NCI-H510A treated with DMSO at 0.1 percent for 48 hours (cell line): ENCODE results near the gene IGF1R.

Experiments
- DNase-seq: peaks from one replicate; lab custom pipeline; 2025; lab: John Stamatoyannopoulos, UW

Gene IGF1R

DNA sequence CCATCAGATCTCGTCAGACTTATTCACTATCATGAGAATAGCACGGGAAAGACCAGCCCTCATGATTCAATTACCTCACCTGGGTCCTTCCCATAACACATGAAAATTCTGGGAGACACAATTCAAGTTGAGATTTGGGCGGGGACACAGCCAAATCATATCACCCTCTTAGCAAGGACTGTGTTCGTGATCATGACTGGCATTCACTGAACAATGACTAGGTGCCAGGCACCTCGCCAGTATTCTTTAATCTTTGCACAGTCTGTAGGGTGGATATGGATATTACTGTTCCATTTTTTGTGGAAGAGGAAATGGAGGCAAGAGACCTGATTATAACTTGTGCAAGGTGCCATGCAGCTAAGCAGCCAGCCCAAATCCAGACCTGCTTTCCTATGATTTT is 77.5 kb downstream of the IGF1R start:
- no peak for DNase-seq

DNA sequence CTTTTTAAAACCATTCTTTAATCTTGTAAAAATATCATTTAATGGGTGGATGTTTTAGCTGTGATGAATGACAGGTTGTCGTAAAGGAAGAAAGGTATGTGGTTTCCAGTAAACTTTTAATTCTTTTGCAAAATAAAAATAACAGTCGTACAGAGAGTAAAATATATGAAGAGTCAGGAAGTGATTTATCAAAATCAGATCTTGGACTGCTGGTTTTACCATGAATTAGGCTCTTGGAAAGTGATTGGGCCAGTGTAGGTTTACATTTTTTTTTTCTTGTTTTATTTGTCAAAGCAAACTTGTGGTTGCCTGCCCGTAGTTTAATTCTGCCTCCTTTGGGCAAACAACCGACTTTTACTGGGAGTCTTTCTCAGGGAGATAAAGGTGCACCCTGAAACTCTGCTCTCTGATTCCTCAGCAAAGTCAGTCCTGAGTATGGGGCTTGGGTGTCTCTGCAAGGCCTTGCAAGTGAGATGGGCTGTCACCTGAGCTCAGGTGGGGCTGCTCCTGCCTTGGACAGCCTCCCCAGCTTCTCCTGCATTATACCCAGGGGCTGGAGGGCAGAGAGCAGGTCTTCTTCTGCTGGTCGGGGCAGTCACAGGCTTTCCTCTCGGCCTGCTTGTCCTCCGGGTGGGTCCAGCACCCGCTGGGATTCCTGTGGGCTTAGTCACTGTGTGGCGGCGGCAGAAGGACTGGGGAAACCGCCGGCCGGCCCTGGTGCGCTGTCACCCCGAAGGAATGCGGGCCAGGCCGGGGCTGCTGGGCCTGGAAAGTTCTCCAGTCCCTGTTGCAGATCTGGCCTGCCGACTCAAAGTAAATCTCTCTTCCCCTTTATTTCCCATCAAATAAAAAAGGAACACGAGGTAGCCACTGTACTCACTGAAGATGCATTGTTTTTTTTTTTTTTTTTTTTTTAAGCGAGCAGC is 79.0 kb downstream of the IGF1R start:
- DNase-seq, result no peak

DNA sequence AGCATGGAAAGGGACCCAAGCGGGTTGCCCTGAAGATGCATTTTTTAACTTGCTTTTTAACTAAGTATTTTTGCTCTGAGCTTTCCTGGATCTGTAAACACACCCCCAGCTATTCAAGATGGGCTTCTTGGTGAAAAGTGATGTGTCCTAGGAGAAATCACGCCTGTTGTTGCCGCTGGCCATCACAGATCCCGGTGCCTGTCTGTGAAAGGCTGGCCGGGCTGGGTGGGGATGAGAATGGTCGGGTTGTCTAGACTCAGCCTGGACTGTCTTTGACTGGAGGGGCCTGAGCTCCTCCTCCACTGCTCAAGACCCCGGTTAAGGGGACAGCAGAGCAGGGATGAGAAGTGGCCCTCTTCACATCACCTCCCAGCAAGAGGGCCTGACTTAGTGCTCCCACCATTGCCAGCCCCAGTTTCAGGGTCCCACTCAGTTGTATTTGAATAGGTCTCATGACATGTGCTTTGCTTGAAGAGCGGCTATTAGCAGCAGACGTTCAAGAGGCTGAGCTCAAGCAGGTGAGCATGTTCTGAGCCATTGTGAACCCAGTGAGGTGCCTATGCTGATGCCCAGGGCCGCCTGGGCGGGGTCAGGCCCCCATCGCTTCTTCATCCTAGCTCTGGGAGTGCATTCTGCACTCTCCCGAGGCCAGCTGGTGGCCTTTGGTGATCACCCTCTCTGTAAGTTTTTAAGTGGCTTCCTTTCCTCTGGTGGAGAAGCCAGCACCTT is 79.9 kb downstream of the IGF1R start:
- DNase-seq, result no peak

DNA sequence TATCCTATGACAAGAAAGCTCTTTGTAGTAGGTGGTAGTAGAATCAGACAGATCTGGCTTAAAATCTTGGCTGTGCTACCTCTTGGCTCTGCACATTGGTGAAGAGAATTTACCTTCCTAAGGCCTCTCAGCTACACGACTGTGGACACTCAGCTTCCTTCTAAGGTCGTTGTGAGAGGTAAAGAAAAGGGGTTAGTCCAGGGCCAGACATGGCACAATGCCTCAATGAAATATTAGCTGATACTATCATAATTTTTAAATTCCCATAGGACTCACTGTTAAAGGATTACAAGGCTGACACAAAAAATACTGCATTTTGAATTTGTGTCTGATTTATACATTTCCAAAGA is 80.4 kb downstream of the IGF1R start:
- no peak for DNase-seq

DNA sequence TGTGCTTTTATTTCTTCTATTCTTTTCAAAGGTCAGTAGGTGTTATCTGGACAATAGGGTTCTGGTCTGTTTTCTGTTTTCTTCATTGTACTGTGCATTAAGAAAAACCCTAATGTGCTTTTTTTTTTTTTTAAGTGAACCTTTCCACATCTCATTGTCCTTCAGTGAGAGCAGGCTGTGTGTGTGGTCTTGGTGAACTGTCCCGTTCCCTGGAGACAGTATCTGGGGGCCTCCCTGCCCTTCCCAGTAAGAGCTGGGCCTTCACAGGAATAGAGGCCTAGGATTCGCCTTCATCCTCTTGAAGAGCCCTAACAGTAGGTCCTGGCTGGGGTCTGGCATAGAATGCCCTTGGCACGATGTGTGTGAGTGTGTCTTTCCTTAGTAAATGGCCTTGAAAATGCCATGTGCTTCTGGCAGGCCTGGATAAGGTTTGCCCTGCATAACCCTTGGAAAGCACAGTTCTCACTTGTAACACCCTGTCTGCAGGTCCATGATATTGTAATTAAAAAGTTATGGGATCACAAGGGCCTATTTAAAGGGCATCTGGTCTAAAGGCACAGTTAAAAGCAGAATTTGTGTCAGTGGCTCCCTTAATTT is 81.2 kb downstream of the IGF1R start:
- DNase-seq, result no peak

DNA sequence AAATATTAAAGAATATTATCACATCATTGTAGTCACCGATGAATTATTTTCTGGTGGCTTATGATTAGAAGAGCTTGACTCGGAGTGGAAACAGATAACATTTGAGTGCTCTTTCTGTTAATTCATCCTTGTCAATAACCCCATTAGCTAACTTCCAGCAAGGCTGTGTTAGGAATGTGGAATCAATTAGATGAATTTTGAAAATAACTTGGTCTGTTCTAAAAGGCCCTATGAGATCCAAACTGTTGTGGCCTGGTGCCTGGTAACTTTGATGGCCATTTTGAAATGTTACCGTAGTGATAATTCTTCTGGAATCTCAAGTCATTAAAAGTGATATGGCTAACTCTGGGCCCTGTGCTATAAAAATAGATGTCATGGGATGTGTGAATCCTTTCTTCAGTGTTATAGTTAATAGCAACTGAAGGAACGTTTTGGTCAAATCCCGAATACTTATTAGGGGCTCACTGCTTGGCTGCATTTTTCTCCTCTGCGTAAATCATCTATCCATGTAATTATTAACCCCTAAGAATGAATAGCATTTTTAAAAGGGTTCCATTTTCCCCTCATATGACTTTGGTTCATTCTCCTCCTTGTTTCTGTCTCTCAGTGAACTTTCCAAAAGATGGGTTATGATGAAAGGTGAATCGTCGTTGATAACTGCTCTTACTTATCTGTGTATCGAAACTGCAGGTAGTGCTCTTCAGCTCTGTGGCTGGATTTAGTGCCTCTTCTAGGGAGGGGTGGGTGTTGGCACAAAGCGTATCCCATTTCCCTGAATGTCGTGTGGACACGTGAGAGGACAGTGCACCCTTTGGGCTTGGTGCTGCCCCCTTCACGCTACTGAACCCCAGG is 82.7 kb downstream of the IGF1R start:
- DNase-seq, result no peak

DNA sequence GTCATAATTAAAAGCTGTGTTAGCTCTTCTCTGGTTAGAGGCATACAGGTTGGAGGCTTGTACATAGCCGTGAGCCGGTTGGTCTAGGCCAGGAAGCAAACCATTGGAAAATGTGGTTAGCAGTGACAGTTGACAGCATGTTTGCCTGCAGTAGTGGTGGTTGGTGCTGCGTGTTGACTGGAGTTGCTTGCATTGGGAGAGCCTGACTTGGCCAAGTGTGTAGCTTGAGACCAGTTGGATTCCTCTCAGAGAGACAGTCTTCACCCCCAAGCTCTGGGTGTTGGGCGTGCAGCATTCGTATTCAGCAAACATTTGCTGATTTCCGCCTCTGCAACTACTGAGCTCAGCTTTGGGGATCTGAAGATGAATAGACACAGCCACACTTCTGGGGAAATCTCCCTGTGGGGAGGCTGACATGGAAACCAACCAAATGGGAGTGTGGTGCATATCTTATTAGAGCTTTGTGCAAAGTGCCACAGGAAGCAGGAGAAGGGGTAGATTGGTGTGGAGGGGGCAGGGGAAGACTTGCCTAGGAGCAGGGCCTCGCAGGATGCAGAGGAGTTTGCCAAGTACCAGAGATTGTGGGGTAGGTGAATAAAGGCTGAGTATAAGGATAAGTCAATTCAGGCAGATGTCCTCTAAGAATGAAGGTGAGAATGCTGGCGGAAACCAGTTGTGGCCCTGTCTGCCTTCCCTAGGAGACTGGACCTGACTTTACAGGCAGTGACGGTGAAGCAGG is 83.5 kb downstream of the IGF1R start:
- DNase-seq, result no peak

DNA sequence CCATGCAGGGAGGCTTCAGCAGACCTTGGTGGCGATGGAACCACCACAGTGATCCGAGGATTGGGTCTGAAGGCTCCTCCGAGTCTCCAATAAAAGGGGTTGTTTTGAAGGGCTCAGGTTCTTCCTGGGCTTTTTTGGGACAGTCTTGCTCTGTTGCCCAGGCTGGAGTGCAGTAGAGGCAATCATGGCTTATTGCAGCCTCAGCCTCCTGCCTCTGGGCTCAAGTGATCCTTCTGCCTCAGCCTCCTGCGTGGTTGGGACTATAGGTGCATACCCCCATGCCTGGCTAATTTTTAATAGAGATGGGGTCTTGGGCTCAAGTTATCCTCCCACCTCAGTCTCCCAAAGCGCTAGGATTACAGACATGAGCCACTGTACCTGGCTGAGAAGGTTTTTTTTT is 84.8 kb downstream of the IGF1R start:
- DNase-seq, result no peak

DNA sequence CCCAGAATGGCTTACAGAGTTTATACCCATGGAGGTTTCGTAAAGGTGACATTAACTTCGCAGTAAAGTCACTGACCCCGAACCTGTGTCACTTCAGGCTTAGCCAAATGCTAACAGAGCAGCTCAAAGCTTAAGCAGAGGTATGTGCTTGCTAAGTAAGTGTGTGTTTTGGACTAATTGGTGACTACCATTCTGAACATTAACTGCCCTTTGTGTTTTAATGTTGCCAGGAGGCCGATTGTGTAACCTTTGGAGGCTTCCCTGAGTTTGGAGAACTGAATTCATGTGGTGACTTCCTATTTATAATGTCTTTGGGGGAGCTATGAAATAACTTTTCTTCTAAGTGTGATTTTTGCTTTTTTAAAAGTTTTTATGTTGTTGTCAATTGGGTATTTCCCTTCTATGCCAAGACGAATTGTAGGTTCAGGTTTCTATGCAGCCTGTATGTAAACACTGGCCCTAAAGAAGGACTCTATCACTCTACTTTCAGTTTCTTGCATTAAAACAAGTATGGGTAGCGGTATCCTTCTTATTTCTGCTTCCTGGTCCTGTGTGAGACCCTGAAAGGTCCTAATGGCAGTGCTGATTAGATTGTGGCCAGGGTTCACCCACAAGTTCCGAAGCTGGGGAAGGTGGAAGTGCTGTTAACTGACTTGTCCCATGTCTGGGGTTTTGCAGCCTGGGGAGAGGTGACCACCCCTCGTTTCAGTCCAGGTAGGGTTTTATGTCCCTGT is 86.3 kb downstream of the IGF1R start:
- DNase-seq, result no peak

DNA sequence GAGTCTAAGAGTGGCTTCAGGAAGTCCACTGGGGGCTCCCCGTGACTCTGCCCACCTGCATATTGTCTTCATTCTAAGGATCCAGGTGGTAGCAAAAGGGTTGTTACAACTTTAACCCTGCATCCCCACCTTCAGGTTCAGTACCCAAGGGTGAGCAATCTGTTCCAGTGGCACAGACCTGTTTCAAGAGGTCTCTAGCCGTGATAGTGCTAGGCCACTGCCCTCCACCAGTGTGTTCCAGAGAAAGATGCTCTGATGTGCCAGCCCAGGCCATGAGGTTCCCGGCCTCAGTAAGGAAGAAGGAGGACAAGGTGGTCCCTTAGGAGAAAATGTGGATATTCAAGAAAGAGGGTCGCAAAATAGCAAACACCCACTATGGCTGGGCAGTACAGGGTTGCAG is 87.0 kb downstream of the IGF1R start:
- DNase-seq, result no peak

DNA sequence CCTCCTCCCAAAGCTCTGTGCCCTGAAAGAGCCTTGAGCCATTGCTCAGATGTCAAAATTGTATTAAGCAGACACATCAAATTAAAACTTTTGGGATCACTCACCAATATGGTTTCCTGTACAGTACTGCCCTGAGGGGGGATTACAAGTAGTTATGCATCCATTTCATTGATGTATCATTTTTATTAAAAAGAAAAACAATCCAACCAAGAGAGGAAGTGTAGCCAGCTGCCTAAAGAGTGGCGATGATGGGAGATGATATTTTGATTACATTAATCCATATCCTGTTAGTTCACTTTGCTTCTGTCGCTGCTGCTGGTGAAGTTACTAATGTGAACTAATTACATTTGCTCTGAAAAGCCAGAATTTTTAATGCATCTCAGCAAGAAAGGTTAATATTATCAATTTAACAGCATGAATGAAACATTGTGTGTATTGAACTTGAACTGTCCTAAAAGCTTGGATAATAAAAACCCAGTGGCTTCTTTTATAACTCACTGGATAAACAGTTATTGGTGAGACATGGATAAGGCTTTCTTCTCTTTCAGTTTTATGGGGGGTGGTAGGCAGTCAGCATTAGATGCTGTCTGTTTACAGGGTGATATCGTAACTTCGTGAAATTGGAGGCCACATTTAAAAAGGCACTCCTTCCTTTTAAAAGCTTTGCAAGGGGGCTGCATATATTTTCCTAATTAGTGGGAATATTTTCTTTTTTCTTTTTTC is 87.7 kb downstream of the IGF1R start:
- DNase-seq, result no peak

DNA sequence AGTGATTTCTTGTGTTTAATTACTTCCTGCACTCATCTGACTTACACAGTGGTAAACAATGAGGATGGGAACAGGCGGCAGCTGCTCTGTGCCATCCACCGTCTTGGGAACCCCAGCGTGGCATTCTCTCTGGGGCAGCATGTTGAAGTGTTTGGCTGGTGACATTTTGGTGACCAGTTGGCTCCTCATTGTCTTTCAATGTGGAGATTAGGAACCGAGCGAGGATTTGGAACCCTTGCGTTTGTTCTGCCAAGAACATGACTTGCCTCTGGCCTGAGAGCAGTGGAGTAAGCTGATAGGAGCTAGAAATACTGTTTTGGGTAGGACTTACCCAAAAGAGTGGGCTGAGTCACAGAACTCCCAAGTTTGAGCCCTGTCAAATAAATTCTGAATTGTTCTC is 88.8 kb downstream of the IGF1R start:
- DNase-seq, result no peak

DNA sequence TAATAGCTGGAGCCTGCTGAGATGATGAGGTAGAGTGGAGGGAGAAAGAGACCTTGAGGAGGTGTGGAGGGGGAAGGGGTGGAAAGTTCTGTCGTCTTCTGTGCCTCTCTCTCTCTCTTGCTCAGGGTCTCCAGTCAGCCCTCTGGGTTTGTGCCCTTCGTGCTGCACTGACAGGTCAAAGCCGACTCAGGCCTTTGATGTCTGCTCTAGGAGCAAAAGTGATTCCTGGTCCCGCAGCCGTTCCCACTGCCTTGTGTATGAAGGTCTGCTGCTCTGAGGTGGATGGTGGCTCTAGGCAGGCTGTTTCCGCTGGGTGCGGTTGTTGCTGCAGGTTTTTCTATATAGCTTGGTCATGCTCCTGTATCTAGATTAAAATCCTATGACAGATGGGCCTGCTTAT is 89.4 kb downstream of the IGF1R start:
- no peak for DNase-seq

DNA sequence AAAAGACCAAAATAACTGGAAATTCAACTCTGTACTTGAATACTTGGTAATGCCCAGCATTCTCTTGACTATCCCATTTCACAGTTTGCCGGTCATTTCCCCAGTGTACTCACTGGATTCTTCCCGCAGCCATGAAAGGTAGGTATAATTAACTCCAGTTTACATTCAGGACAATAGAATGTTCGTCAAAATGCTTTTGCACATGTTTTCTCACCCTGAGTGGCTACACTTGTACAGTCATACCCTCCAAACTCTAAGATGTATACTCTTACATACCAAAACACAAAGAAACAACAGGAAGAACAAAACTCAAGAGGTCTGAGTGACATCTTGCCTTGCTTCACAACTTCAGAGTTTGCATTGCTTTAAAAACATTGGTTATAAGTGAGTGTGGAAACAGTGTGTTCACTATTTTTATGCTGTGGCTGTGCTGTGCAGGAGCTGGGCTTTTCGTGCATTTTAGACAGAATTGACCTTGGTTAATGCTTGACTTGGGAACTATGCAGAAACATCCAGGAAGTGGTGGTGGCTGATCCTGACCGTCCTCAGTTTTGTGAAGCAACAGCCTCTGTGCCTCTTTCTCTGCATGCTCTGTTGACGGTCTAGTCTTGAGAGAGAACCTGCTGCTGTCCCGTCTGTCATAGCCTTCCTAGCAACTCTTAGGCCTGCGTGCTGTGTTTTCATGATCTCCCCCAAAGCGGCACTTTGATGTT is 90.5 kb downstream of the IGF1R start:
- no peak for DNase-seq

DNA sequence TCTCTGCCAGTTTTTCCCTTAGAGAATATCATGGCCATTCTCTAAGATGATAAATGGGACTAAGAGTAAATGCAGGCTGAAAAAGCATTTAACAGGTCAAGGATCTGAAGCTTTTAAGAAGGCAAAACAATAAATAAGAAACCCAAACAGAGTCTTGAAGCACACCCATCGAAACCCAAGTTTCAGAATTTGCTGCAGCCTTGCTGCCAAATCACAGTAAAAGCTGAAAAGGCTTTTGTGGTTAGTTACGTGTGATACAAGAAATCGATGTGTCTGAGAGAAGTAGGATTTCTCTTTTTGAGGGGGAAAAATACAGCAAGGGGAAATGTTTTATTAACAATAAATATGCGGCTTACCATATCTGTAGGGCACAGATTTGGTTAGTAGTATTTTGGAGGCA is 92.0 kb downstream of the IGF1R start:
- DNase-seq, result no peak

DNA sequence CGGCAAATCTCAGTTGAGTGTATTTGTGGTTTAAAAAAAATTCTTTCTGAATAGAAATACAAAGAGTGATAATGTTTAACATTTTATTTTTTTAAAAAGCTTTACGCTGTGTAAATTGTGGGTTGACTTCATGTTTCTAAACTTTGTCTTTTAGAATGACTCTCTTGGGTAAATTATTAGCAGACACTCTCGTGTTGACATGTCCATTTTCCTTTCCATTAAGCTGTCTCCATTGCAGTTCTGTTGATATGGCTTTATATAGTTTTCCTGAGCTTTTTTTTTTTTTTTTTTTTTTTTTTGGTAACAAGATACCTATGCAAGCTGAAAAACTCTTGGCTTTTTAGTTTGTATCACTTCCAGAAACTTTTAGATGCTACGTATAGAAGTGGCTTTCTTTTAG is 92.6 kb downstream of the IGF1R start:
- DNase-seq, result no peak

DNA sequence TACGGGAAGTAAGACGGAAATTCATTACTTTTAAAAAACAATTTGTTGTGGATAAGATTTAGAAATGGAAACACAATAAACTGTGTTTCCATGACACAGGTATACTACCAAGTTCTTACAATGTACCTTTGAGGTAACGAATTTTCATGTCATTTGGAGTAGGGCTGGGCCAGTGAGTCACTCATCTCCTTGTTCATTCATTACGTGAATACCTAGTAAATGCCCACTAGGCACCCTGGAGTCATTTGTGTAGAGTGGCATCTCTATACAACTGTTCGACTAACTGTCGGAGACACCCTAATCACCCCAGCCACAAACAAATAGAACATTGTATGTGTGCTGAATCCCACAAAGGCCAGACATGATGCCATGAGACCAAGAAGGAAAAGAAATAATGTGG is 94.8 kb downstream of the IGF1R start:
- DNase-seq, result no peak

DNA sequence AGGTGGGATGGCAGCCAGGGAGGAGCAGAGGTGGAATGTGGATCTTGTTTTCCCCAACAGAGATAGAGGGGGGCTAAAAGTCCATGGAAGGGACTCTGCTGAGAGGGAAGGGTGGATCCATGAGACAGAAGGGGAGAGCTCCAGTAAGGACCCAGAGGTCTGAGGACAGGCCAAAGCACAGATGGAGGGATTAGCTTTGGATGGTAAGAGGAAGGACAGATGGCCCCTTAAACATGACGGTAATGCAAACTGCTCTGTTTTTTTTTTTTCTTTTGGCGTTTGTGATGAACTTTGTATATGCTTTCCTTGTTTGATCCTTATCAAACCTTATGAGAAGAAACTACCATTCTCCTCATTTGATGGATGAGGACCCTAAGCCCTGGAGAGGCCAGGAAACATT is 96.2 kb downstream of the IGF1R start:
- no peak for DNase-seq

DNA sequence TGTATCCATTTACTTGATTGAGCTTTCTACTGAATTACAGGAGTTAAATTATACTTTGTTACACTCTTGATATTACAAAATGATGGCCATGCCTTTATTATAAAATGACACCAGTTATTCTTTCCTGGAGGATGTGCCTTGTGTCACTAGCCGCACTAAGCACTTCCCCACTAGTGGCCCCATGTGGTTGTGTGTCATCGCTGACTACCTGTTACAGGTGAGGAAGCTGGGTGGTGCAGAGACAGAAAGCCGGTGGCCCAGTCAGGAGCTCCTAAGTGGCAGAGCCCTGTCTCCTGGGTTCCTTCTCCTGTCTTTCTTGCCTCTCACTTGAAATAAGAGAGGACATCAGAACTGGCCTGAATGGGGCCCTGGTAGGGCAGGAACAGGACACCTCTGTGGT is 96.8 kb downstream of the IGF1R start:
- DNase-seq, result no peak
